Measurements from ENCODE around the gene GTF3C5. TPM values are rescaled to one million over a fixed set of nuclear protein-coding genes. Genes with fewer than 3 reads are reported as not detected.

Gene GTF3C5
- total RNA-seq, 1 donor: 76.2 TPM

DNA sequence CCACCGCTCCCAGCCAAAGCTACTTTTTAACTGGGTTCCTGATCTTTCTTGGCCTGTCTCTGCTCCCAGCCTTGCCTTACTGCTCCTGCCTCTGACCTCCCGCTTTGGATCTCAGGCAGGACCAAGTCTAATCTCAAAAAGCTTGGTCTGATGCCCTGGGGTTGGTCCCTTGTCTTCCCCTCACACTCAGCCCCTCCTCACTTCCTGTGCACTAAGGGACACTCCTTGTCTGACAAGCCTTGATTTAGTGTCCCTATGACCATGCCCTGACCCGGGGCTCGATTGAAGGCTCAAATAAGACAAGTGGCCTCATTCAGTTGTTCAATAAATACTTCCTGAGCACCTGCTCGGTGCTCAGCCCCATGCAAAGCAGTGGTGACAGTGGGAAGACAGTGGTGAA, 3.7 kb upstream of the GTF3C5 start:
- DNase-seq (ENCODE audit: low read depth in 2 of 3, low spot score in 2 of 3): no peak

GRCh38 chr9:133028221-133028620, 2.6 kb upstream of the GTF3C5 start:
- no peak for DNase-seq (ENCODE audit: low read depth in 2 of 3, low spot score in 2 of 3)

GRCh38 chr9:133029994-133030316, 842 bp upstream of the GTF3C5 start:
- DNase-seq (ENCODE audit: low read depth in 2 of 3, low spot score in 2 of 3): no peak

- DNase-seq (ENCODE audit: low read depth in 2 of 3, low spot score in 2 of 3): no peak
Measured at GRCh38 chr9:133031130-133031422, 279 bp downstream of the GTF3C5 start.

GRCh38 chr9:133031496-133031911, 707 bp downstream of the GTF3C5 start:
- DNase-seq (ENCODE audit: low read depth in 2 of 3, low spot score in 2 of 3): no peak

GRCh38 chr9:133032171-133032570, 1.4 kb downstream of the GTF3C5 start:
- no peak for DNase-seq (ENCODE audit: low read depth in 2 of 3, low spot score in 2 of 3)

DNA sequence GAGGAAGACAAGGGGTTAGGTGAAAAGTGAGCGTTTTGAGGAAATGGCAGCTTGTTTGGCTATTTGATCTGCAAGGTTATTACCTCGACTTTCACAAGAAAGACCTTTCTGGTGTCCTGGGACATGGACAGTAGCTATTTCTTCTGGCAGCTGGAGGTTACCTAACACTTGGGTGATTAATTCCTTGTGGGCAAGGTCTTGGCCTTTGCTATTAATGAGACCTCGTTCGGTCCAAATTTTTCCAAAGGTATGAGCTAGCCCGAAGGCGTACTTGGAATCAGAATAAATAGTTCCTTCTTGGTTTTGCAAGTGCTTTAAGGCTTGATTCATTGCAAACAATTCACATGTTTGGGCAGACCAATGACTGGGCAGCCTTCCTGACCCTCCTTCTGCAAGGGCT, 4.9 kb downstream of the GTF3C5 start:
- DNase-seq (ENCODE audit: low read depth in 2 of 3, low spot score in 2 of 3): no peak

- DNase-seq (ENCODE audit: low read depth in 2 of 3, low spot score in 2 of 3): no peak
Measured at GRCh38 chr9:133037775-133038515, 7.1 kb downstream of the GTF3C5 start.

DNA sequence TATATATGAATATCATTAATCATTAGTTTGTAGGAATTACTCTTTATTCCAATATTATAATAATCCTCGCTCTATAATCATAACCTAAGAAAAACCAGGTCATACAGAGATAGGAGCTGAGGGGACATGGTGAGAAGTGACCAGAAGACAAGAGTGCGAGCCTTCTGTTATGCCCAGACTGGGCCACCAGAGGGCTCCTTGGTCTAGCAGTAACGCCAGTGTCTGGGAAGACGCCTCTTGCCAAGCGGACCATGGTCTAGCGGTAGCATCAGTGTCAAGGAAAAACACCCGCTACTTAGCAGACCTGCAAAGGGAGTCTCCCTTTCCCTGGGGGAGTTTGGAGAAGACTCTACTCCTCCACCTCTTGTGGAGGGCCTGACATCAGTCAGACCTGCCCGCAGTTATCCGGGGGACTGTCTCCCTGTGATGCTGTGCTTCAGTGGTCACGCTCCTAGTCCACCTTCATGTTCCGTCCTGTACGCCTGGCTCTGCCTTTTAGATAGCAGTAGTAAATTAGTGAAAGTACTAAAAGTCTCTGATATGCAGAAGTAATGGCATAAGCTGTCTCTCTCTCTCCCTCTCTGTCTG, 10.2 kb downstream of the GTF3C5 start:
- peak in 1 of 3 donors; percentile 36 for DNase-seq (ENCODE audit: low read depth in 2 of 3, low spot score in 2 of 3)

GRCh38 chr9:133041958-133042357, 11.2 kb downstream of the GTF3C5 start:
- no peak for DNase-seq (ENCODE audit: low read depth in 2 of 3, low spot score in 2 of 3)

DNA sequence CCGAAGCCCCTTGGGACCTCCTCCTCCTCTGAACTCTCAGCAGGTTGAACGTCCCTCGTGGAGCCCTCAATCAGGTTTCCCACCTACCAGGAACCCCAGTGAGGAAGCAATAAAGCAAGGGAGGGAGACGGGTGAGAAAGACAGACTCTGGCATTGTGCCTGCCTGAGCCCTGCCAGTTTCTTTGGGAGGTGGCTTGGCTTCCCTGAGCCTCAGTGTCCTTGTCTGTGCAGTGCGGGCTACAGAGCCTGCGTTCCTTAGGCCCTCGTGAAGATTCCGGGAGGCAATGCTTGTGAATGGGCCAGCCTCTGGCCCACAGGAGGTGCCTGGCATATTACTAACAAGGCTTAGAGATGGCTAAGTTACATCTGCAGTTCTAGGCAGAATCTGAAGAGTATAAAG, 11.9 kb downstream of the GTF3C5 start:
- no peak for DNase-seq (ENCODE audit: low read depth in 2 of 3, low spot score in 2 of 3)

- DNase-seq (ENCODE audit: low read depth in 2 of 3, low spot score in 2 of 3): no peak
Measured at GRCh38 chr9:133043449-133044035, 12.7 kb downstream of the GTF3C5 start.

DNA sequence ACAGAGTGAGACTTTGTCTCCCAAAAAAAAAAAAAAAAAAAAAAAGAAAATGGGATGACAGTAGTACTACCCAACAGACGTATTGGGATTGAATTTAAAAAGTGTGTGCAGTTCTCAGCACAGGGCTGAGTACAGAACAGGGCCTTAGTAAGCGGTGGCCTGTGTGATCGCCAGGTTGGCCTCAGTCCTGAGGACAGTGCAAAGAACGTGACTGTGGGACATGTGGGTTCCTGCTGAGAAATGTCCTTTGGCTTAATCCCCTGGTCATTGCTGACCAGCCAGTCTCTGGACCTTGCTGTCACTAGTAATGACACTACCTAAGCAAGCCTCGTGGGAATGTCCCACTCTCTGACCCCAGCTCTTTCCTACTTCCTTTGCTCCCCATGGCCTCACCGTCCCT, 13.3 kb downstream of the GTF3C5 start:
- no peak for DNase-seq (ENCODE audit: low read depth in 2 of 3, low spot score in 2 of 3)

- no peak for DNase-seq (ENCODE audit: low read depth in 2 of 3, low spot score in 2 of 3)
Measured at GRCh38 chr9:133044661-133045060, 13.9 kb downstream of the GTF3C5 start.

GRCh38 chr9:133045132-133045531, 14.3 kb downstream of the GTF3C5 start:
- DNase-seq (ENCODE audit: low read depth in 2 of 3, low spot score in 2 of 3): no peak

DNA sequence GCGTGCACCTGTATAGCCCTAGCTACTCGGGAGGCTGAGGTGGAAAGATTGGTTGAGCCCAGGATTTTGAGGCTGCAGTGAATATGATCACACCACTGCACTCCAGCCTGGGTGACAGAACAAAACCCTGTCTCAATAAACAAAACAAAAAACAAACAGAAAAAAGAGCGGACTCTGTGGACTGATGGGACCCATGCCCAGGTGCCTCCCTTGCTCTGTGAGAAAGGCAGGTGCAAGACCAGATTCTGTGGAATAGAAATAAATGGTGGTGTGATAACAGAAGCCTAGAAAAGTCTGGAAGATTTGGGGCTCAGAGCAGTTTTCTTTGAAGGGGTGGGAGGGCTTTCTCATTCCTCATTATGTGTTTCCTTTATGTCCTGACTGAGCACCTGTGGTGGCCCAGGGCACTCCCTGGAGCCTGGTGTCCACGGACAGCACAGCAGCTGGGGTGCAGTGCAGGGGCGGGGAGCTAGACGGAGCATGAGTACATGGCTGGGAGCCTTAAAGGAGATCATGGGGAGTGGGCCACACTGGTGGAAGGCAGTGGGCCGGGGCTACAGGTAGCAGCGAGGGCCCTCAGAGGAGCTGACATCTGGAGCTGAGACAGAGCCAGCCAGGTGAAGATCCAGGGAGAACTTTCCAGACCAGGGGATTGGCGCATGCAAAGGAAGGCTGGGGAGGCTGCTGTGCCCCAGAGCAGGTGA, 15.6 kb downstream of the GTF3C5 start:
- DNase-seq (ENCODE audit: low read depth in 2 of 3, low spot score in 2 of 3): no peak

DNA sequence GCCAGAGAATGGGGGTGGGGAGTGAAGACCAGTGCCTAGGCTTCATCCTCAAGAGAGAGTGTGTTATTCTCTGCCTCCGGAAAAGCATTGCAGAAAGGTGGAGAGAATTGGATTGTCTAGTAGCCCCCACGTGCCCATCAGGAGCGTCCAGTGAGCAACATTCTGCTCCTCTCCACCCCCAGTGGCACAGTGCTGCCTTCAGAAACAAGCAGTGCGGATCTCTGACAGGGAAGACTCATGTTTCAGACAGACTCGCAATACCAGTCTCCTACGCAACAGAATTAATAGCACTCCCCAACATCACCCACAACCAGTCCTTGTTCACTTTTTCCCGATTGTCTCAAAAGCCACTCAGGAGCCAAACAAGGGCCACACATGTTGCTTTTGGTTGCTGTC, 16.1 kb downstream of the GTF3C5 start:
- no peak for DNase-seq (ENCODE audit: low read depth in 2 of 3, low spot score in 2 of 3)

GRCh38 chr9:133048595-133048994, 17.8 kb downstream of the GTF3C5 start:
- DNase-seq (ENCODE audit: low read depth in 2 of 3, low spot score in 2 of 3): peak in 2 of 3 donors; percentile 67 to 71

DNA sequence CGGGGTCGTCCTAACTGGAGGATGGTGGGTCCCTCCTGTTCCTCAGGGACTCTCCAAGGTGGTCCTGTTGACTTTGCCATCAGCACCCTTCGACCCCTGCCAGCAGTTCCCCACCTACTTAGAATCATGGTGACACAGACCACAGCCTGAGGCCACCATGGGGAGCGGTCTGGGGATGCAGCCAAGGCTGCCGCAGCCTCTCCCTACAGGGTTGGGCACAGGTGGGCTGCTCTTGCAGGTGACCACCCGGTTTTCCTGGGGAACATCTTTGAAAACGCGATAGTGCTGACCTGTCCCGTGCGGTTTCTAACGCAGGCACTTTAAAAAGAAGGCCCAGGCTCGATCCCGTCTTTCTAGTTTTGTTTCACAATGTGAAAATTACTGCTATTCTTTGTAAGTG, 18.2 kb downstream of the GTF3C5 start:
- no peak for DNase-seq (ENCODE audit: low read depth in 2 of 3, low spot score in 2 of 3)

GRCh38 chr9:133050142-133050541, 19.3 kb downstream of the GTF3C5 start:
- DNase-seq (ENCODE audit: low read depth in 2 of 3, low spot score in 2 of 3): no peak

DNA sequence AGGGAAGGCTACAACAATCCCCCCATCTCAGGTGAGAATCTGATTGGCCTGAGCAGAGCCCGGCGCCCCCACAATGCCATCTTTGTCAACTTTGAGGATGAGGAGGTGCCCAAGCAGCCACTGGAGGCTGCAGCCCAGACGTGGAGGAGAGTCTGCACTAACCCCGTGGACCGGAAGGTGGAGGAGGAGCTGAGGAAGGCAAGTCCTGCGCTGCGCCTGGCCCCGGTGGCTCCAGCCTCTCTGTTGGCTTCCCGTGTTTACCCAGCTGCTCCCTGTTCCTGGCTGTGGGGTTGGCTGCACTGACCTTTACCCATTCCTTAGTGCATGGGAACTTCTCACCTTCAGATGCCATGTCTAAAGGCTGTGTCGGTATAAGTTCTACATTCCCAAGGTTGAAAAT, 20.0 kb downstream of the GTF3C5 start:
- DNase-seq (ENCODE audit: low read depth in 2 of 3, low spot score in 2 of 3): no peak

All from hematopoietic multipotent progenitor cell (in vitro differentiated cells).